OCI-LY3 (cell line): ENCODE results near the gene FLII.

ENCODE experiments used
- EZH2phosphoT487 ChIP-seq: fragments of 200-600 bp; shearing (Covaris generic); IDR thresholded peaks from 2 replicates; pipeline ENCODE4 v1.6.1; 2018; ENCODE audit warnings: antibody characterized with exemption, mixed run types, low read depth
- TF ChIP-seq, protein P1 (sequence below): fragments of 200-600, 300-600 bp; sonication (generic); IDR thresholded peaks from 2 replicates; pipeline ENCODE4 v1.5.1; 2014; ENCODE audit warnings: antibody characterized with exemption, low read length, low read depth

DNA sequence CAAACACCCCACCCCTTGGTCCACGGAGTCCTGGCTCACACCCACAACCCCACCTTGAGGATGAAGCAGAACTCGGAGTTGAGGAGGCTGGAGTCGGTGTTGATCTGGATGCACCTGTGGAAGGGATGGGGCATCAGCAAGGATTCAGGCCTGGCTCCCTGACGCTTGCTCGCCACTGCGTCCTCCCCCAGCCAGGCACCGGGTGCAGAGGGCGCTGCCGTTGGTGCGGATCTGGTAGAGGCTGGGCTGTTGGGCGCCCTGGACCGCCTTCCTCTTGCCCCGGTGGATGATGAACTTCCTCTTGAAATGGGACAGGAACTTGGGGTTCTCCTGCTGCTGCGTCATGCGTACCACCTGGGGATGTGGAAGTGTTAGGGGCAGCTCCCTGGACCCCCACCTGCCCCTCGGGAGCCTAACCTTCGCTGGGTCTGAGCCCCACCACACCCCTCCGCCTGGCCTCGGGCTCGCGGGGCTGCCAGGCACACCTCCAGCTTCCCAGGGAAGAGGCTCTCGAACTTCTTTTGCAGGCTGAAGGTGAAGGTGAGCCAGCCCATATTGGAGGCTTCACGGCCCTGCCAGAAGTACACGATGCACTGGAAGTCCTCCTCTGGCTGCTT, 12.3 kb downstream of the FLII start:
- TF ChIP-seq, protein P1, sequence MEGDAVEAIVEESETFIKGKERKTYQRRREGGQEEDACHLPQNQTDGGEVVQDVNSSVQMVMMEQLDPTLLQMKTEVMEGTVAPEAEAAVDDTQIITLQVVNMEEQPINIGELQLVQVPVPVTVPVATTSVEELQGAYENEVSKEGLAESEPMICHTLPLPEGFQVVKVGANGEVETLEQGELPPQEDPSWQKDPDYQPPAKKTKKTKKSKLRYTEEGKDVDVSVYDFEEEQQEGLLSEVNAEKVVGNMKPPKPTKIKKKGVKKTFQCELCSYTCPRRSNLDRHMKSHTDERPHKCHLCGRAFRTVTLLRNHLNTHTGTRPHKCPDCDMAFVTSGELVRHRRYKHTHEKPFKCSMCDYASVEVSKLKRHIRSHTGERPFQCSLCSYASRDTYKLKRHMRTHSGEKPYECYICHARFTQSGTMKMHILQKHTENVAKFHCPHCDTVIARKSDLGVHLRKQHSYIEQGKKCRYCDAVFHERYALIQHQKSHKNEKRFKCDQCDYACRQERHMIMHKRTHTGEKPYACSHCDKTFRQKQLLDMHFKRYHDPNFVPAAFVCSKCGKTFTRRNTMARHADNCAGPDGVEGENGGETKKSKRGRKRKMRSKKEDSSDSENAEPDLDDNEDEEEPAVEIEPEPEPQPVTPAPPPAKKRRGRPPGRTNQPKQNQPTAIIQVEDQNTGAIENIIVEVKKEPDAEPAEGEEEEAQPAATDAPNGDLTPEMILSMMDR: no peak
- TF ChIP-seq EZH2phosphoT487: no peak
